DMS 273 (cell line): ENCODE measurements around the gene CKS2.
"Not testable (repeated sequence)": the region's sequence is repeated elsewhere in the genome, so short reads cannot be mapped to it uniquely, and the experiment has no call there.

Experiments
- DNase-seq: peaks from one replicate; lab custom pipeline; 2025; ENCODE audit not compliant: unreplicated experiment; lab: John Stamatoyannopoulos, UW

The CKS2 gene

DNA sequence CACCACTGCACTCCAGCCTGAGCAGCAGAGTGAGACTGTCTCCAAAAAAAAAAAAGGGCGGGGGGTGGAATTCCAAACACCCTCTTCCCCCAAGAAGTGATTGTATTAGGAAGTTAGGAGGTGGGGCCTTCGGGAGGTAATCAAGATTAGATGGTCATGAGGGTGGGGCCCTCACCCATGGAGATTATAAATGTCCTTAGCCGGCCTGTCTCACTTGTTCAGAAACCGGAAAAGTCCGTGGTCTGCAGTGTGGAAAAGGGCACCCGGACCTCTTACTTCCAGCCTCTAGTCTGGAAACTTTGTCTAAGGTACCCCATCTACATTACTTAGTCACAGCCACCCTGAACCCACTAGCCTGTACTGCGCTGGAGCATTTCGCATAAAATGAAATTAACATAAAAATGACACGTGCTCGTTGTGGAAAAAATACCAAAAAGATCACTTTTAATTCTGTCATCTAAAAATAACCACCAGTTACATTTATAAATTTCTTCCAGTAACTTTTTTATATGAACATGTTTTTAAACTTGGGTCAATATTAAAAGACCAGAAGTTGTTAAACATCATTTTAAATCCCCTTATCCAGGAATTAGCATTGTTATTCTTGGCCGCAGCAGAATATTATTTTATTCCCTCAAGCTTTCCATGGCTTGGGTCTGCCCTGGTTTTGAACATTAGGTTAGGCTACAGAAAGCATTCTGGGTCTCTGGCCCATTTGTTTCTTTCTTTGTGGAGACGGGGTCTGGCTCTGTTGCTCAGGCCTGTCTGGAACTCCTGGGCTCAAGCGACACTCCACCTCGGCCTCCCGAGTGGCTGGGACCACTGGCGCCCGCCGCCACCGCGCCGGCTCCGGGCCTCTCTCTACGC, 1.2 kb upstream of the CKS2 start:
- peak; percentile 20 for DNase-seq

DNA sequence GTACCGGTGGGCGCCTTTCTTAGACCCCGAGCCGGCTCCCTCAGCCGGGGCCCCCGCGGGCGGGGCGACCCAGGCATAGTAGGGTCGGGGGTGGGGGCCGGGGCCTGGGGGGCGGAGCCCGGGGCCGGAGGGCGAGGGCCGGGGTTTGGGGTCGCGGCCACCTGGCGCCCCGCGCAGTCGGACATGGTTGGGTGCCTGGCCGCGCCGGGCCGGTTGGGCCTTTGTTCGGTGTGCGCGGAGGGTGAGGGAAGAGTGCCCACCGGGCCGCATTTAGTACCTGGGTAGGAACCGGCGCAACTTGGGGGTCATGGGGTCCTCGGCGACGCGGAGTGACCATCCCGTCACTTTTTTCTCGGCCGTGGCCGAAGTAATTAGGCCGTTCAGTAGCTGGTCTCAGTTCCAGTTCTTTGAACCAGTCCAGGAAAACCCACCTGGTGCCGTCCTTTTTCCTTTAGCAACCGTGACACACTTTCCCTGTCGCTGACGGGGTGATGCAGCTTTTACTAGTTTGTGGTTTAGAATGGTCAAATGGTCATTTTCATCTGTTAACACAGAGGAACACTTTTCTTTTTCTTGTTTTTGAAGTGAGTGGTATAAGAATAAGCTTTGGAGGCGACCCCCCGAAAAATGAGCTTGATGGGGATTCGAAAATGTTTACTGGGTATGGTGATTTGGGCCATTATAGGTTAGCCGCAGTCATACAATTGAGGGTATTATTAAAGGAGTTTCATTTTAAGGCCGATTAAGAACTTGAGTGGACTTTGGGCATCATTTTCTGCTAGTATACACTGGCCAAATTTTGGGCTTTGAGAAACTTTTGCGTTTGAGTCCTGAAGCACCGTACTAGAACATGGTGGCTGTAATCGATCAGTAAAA, 589 bp downstream of the CKS2 start:
- peak; percentile 54 for DNase-seq

DNA sequence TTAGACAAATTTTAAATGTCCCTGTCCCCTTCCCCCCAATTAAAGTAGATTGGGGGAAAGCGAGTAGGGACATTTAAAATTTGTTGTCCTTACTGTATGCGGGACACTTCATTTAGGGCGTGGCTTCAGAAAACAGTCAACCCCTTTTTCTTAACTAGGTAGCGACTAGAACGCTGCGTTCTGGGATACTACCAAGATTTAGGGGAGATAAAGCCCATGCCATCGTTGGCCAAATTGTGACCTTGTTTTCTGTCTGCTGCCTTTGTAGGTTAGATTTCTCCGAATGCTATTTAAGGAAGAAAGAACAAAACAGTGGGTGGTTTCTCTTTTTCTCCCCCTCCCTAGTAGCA, 1.2 kb downstream of the CKS2 start:
- DNase-seq = peak; percentile 61

DNA sequence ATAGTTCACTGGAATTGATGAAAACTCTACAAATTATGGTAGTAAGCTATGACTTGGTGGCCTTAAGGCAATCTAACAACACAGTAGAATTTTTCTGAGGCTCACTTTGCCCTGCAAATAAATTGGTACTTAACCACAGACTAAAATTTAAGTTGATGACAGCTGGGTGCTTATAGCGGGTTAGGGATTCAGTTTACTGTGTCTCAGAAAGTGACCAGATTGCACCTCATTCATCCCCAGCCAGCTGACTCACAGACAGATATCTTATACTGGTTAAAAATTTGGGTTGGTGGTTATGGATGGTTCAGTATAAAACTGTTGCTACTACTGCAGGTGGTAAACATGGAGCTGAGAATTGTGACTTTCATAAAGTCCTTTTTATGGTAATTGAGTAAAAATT, 2.8 kb downstream of the CKS2 start:
- peak; percentile 68 for DNase-seq

DNA sequence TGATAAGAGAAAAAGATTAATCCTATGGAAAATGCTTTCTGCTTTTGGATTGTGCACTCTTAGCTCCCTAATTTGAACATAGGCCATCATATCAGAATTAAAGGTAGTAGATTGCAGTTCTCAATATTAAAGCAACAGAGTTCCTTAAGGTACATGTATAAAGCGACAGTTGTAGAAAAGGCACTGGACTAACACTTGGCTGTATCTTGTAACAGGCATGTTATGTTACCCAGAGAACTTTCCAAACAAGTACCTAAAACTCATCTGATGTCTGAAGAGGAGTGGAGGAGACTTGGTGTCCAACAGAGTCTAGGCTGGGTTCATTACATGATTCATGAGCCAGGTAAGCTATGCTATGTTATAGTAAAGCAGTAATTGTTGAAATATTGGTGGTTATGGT, 4.0 kb downstream of the CKS2 start:
- DNase-seq = no peak

DNA sequence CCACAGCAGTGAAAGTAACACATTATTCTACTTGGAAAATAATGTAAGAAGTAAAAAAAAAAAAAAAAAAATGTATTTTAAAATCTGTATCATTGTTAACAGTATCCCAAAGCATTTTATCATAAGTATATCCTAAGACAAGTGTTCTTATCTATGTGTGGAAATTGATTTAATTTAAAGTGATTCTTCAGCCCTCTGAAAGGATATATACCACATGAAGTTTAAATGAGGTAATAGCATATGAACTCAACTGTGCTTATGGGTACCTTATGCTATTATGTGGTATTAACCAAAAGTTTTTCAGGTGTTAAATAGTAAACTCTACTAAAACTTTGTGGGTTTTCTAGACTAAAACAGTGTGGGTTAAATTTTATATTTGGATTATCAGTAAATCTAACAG, 4.5 kb downstream of the CKS2 start:
- no peak for DNase-seq

DNA sequence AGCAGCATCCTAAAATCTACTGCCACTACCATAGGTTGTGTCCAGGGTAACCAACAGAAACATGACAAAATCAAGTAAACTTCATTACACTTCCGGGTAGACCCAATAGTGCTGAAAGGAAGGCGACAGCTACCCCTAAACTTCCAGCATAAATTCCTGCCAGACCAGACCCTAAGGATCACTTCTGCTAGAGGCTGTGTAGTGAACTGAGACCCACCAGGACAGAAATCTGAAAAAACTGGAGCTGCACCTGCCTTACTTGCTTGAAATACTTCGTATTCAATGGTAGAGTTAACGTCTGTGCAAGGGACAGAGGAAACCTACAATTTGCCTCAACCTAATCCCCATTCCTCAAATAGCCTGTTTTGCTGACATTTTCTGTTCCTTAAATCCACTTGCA, 6.3 kb downstream of the CKS2 start:
- peak; percentile 52 for DNase-seq

DNA sequence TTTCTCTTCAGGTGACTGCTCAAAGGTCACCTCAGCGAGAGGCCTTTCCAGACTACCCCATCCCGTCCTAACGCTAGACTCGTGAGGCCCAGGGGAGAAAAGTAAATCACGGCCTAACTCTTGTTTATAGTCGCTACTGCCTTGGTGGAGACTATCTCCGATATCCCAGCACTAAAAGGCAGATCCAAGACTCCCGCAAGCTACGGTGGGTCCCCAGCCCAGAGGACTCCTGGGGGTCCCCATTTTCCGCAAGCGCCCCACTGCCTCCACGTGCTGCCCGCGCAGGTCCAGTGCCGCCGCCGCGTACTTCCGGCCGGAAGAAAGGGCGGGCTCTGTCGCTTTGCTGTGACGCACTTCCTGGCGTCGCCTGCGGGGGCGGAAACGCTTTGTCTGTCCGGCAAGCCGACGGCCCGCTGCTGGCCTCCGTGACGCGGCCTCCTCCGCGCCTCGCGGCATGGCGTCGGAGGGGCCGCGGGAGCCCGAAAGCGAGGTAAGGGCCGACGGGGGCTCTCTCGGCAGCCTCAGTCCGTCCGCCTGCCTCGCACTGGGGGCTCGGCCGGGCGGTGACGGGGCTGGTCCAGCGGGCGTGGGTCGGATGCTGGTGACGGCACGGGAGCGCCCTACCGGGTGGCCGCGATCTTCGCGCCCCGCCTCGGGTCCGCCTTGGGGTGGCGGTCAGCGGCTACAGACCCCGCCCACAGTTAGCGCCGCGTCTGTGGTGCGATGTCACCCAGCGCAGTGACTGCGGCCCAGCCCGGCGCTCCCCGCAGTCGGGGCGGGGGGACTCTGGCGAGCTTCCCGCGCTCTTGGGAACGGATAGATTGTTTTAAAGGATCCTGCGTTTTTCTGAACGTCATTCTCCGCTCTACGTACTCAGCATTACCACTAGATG, 7.4 kb downstream of the CKS2 start, which contains the start of gene SECISBP2:
SECISBP2 (plus strand) TSS at position 378 of the 892 bp plus-strand sequence; CDS start at position 455, 77 bp downstream.
- peak; percentile 98 for DNase-seq

DNA sequence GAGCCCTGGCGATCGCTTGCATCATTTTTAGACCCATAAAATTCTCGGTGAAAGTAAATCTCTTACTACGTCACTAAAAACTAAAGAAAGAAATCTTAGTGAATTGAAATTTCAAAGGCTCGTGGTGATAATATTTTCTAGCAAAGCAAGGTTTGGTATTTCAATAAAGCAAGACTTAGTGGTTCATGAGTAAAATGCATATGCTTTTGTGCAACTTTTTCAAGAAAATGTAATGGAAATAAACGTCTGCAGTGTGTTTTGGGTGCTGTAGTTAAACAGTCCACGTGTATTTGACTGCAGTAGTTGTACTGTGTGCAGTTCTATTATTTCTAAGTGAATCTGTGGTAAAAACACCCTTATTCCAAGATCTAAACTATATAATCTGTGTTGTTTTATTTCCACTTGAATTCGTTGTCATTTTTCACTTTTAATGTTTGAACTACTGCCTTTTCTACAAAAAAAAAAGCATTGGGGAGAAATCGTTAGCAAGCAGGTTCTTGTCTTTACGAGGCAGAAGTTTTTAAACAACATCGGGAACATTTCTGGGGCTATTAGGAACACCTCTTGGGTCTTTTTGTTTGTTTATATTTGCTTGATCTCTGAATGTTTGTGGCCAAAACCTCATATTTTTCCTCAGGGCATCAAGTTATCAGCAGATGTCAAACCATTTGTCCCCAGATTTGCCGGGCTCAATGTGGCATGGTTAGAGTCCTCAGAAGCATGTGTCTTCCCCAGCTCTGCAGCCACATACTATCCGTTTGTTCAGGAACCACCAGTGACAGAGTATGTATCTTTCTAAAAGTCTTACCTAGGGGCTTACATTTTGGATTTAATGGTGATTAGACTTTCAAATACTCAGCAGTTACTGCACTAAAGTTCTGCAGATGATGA, 8.3 kb downstream of the CKS2 start:
- DNase-seq = peak; percentile 47

DNA sequence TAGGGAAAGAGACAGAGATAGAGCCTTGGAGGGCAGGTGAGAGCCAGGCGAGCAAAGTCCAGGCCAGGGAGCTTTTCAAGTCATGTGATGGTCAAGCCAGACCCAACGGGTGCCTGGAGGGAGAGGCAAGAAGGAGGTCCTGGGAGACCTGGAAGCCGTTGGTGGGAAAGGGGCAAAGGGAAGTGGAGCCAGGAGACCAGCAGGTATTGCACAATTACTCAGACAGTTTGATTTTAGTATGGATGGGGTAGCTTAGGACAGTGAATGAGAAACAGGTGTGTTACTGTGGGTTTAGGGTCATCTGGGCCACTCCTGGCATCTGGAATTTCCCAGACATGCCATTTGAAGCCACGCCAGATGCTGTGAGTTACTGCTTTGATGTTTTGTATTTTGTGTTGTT, 12.4 kb downstream of the CKS2 start:
- no peak for DNase-seq

DNA sequence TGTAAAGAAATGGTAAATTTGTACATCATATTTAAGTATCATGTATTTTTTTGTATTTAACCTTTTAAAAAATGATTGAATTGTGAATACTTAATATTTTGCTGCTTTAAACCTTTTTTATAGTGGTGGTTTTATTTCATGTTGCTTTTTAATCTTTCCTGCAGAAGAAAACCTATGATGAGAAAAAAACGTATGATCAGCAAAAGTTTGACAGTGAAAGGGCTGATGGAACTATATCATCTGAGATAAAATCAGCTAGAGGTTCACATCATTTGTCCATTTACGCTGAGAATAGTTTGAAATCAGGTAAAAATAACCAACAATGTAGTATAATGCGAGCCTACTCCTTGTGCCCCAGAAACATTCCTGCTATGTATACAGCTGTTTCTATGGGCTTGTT, 14.7 kb downstream of the CKS2 start:
- DNase-seq = no peak

DNA sequence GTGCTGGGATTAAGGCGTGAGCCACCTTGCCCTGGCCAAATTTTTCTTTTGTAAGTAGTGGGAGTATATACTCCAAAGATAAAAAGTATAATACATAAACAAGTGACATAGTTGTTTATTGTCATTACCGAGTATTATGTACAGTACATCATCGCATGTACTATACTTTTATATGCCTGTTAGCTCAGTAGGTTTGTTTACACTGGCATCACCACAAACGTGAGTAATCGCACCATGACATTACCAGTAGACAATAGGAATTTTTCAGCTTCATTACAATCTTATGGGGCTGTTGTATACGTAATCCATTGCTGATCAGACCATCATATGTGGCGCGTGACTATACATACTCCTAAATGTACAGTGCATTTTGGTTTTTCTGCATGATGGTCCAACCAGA, 17.1 kb downstream of the CKS2 start:
- DNase-seq = no peak

DNA sequence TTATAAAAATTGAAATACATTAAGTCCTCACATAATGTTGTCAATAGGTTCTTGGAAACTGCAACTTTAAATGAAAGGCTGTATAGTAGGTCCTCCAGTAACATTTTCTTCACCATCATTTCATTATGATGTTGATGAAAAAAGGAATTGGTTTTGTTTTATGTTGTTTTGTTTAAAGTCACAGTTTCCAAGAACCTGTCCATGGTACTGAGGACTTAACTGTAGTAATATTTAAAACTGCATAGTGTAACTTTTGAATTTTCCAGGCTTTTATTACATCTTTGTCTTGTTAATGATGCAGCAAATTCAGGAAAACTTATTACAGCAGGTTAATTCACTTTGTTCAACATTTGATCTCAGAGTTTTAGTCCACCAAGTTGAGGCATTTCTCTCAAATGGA, 18.9 kb downstream of the CKS2 start:
- no peak for DNase-seq

DNA sequence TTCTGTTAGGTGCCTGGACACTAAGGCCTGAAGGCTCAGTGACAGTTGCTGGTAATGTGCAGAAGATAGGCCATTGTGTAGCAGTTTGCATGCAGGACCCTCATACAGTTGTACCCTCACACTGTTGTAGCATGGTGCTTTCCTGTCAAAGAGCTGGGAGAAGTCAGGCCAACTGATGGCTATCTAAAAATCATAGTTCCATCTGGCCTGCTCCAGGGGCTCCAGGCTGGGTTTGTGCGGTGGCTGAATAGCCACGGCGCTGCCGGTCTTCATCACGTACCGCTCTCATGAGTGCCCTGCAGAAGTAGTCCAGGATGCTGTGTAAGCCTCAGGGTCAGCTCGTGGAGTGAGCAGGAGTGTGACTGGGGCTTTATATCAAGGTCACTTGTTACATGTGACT, 19.5 kb downstream of the CKS2 start:
- DNase-seq = no peak

DNA sequence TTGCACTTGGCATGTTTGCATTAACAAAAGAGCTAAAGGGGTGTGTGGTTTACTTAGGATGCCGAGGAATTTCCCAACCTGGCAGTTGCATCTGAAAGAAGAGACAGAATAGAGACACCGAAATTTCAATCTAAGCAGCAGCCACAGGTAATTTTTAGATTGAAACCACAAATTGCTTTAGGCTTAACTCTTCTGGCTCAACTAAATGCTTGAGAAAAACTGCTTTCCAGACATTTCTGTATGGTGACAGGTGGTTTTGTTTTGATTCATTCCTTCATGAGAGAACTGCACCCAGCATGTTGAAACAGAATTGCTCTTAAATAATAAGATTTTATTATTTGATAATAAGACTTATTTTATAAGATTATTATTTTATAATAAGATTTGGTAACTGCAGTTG, 28.8 kb downstream of the CKS2 start:
- DNase-seq = no peak

DNA sequence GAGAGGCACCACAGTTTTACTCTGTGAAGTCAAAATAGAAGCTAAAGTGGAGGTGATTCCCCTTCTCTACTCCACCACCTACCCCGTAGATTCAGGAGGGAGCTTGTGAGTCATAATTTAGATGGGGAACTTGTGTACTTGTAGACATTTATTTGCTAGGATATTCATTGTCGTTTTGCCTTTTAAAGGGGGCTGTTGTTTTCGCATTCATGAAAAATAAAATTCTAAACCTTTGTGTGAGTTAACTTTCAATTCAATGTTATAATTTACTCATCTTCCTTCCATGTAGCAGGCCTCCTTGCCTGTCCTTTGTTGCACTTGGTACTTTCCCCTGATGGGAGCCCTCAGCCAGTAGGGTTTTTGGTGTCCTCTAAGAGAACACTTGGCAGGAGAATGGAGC, 29.3 kb downstream of the CKS2 start:
- DNase-seq = no peak

DNA sequence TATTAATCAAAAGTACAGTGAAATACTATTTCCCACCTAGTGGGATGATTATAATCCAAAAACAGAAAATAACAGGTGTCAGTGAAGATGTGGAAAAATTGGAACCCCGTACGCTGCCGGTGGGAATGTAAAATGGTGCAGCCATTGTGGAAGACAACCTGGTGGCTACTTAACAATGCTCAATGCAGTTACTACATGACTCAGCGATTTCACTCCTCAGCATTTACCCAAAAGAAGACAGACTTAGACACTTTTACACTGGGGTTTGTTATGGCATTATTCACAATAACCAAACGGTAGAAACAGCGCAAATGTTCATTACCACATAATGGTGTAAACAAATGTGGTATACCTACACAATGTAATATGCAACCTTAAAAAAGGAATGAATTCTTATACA, 31.2 kb downstream of the CKS2 start:
- DNase-seq = no peak

DNA sequence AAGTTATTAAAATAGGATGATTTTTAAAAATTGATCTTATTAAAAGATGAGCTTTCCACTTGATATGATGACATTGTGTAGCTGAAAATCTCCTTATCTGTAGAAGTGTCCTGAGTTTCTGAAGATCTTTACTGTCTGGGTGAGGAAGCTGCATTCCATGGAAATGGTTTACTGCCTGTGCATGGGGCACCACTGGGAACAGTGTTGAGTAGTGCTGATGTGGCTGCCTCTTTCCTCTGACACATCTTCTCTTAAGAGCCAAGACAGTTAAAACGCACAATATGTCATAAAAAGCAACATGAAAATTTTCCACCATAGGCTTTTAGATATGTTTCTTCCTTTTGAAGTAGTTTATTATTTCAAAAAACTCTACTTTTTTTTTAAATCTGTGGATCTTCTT, 32.0 kb downstream of the CKS2 start:
- DNase-seq = no peak

DNA sequence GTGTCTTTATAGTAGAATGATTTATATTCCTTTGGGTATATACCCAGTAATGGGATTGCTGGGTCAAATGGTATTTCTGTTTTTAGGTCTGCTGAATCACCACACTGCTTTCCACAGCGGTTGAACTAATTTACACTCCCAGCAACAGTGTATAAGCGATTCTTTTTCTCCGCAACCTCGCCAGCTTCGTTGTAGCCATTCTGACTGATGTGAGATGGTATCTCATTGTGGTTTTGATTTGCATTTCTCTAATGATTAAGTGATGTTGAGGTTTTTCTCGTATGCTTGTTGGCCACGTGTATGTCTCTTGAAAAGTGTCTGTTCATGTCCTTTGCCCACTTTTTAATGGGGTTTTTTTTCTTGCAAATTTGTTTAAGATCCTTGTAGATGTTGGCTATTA, 32.8 kb downstream of the CKS2 start:
- DNase-seq = not testable (repeated sequence)

DNA sequence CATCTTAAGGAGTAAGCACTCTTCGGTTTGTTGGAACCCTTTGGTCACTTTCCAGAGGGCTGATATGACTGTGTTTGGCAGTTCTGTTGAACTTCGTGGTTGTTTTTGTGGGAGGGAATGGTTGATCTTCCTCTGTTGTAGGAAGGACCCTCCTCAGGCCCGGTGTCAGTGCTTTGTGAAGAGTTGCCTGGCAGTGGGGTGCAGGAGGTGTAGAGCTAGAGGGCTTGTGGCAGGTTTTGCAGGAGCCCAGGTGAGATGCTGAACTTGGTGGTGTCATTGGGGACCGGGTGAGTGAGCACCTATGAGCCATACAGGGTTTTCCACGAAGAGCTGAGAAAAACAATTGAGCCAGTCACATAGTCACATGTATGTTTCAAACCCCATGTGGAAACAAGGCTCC, 34.5 kb downstream of the CKS2 start:
- no peak for DNase-seq
